Natural killer cell treated with Interleukin-12 subunit alpha and Interleukin-12 subunit beta and Interleukin-15 and Interleukin-18, amount 100 ng/mL, for 72 hours (primary cell): ENCODE data around the gene ANKZF1. TPM values are rescaled to one million over a fixed set of nuclear protein-coding genes. Genes with fewer than 3 reads are reported as not detected.

ENCODE experiments used
- ATAC-seq, 2 donors: fragments of 150-1000 bp; cut with Tn5 transposase in 1 of 2; sonication (Bioruptor Pico), chemical (Tn5 transposase) in 1 of 2; 2 replicates each; pipeline ENCODE4 v1.10.0; 2021
- DNase-seq: peaks from one replicate; pipeline ENCODE4 v3.0.0; 2022; ENCODE audit warnings: low spot score
- H3K27ac Mint-ChIP-seq, 2 donors: 1 replicate in 1 of 2; 2 replicates in 1 of 2; pipeline ENCODE4 v1.8.0; 2022; ENCODE audit warnings: mixed read lengths in 2 of 2, mild to moderate bottlenecking in 1 of 2, moderate library complexity in 1 of 2
- H3K27me3 Mint-ChIP-seq, 2 donors: 1 replicate in 1 of 2; 2 replicates in 1 of 2; pipeline ENCODE4 v1.8.0; 2022; ENCODE audit warnings: mixed read lengths in 2 of 2
- H3K36me3 Mint-ChIP-seq: one replicate; pipeline ENCODE4 v1.8.0; 2022; ENCODE audit warnings: mixed read lengths
- H3K4me1 Mint-ChIP-seq, 2 donors: 1 replicate in 1 of 2; 2 replicates in 1 of 2; pipeline ENCODE4 v1.8.0; 2022; ENCODE audit warnings: low read depth in 2 of 2, mixed read lengths in 2 of 2, mild to moderate bottlenecking in 1 of 2
- H3K4me3 Mint-ChIP-seq: one replicate; pipeline ENCODE4 v1.8.0; 2022; ENCODE audit warnings: mixed read lengths
- H3K9me3 Mint-ChIP-seq: 2 replicates; pipeline ENCODE4 v1.8.0; 2022; ENCODE audit warnings: mixed read lengths
- total RNA-seq, 2 donors: library from RNA; stranded (reverse); gene quantifications; one replicate each; pipeline ENCODE4 v1.2.3, GENCODE V29; 2022

The ANKZF1 gene
- total RNA-seq, 2 donors from 2014 or later, result 82.5 to 87.6 TPM

DNA sequence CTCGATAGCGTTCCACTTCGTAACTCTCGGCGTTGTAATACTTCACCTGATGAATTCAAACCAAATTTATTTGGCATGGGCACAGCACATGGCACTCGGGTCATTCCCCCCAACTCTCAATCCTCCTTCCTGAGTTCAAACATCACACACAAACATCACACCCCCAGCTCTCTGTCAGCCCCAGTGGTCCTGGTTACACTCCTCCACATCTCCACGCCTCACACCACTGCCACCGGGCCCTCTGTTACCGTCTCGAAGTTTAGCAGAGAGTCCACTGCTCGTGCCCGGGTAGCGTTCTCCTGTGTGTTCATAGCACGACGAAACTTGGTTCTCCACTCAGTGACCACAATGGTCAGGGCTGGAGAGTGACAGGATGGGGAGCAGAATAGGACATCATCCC lies 15.5 kb upstream of the ANKZF1 start:
- Mint-ChIP-seq H3K36me3 (no peaks in the 10 kb centered on the region), H3K9me3 (no peaks in the 10 kb centered on the region), H3K4me3 (no peak overlapping the region), H3K27me3 (no peaks in the 10 kb centered on the region), H3K4me1 (peaks cover 4 to 27% of the 10 kb centered on the region in 2 donors), H3K27ac (no peak overlapping the region)
- no peak for DNase-seq
- no peak for ATAC-seq

DNA sequence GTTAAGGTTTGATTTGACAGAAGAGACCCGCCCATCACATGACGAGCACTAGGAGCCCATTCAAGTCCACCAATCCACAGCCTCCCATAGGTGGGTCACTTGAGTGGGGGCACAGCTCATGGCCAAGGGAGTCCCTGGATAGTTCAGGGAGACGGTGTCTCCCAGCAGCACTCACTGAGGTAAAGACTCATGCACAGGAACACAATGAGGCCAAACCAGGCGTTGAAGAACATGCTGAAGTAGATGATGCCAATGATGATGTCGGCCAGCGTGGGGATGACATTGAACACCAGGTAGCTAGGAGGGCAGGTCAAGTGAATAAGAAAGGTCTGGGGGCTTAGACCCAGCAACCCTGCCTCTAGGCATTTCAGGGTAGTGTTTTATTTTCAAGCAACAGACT lies 14.8 kb upstream of the ANKZF1 start:
- ATAC-seq (no peak), DNase-seq (no peak)
- Mint-ChIP-seq H3K36me3 (no peaks in the 10 kb centered on the region), H3K9me3 (no peaks in the 10 kb centered on the region), H3K27me3 (no peaks in the 10 kb centered on the region), H3K4me3 (no peak overlapping the region), H3K4me1 (peaks cover 4 to 27% of the 10 kb centered on the region in 2 donors), H3K27ac (peak overlapping the region in 1 of 2 donors; percentile 32)

DNA sequence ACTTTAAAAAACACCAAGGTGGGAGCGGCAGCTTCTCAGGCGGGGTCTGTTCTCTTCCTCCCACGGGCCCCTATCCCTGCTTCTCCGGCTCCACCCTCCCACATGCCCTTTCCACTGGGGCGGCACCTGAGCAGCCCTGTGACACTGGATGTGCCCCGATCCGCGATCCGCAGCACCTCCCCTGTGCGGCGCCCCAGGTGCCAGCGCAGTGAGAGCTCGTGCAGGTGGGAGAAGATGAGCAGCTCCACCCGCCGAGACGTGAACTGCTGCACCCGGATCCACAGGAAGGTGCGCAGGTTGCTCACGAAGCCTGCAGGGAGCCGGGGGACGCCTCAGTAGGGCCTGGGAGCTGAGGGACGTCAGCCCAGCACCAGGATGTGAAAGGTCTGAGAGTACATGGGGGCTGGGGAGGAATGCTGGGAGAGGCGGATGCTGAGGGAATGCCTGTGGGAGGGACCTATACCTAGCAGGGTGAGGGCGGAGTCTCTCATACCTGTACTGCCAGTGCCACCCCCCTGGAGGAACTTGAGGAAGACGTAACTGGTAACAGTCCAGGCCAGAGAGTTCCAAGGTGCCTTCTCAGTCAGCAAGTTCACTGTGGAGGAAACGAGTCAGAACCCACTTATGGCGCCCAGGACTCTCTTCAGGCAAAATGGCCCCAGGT lies 13.6 kb upstream of the ANKZF1 start:
- H3K27ac Mint-ChIP-seq, result no peak overlapping the region
- DNase-seq, result no peak
- no peaks in the 10 kb centered on the region for H3K27me3 Mint-ChIP-seq
- H3K4me1 Mint-ChIP-seq, result peaks cover 4 to 26% of the 10 kb centered on the region in 2 donors
- no peak for ATAC-seq
- H3K9me3 Mint-ChIP-seq, result no peaks in the 10 kb centered on the region
- no peaks in the 10 kb centered on the region for H3K36me3 Mint-ChIP-seq
- H3K4me3 Mint-ChIP-seq, result no peak overlapping the region

DNA sequence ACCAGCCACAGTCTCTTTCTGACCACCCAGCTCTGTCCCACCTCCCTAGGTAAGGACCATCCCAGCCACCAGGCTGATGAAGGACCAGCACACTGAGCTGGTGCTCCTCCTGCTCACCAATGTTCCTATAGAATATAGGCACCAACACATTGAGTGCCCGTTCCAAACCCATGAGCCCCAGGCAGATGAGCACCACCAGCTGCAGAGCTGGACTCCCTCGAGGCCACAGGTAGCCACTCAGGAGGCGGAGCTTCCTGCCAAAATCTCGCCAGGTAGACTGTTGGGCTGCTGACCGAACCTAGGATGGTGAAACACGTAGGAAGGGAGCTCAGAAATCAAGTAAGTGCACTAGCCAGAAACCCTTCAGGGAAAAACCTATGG lies 13.1 kb upstream of the ANKZF1 start:
- H3K27me3 Mint-ChIP-seq, result no peaks in the 10 kb centered on the region
- no peak overlapping the region for H3K4me3 Mint-ChIP-seq
- no peaks in the 10 kb centered on the region for H3K9me3 Mint-ChIP-seq
- DNase-seq, result no peak
- no peak for ATAC-seq
- H3K4me1 Mint-ChIP-seq, result peaks cover 4 to 21% of the 10 kb centered on the region in 2 donors
- H3K27ac Mint-ChIP-seq, result no peak overlapping the region
- H3K36me3 Mint-ChIP-seq, result peaks cover 4% of the 10 kb centered on the region

DNA sequence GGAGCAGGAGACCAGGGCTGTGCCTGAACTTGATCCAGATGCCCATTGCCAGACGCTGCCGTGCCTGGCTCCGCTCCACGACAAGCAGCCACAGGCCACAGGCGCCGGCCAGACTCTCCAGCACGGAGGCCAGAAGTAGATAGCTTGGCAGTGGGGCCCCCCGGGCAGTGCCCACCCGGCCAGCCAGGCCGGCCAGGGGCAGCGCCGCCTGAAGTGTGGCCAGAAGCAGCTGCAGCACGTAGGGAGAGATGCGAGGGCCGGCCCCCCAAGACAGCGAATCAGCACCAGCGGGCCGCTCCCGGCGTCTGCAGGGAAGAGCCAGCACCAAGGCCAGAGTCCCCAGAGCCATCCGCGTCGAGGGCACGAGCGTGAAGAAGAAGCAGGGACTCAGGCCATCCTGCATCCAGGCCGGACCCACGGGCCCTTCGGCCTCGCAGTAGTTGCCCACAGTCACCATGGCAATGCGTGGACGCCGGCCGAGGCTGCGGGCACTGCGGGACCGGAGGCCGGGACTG lies 11.3 kb upstream of the ANKZF1 start:
- Mint-ChIP-seq H3K27me3 (no peaks in the 10 kb centered on the region), H3K4me1 (peaks cover 4 to 22% of the 10 kb centered on the region in 2 donors), H3K27ac (peak overlapping the region; percentile 57 to 85), H3K4me3 (peak overlapping the region; percentile 83), H3K9me3 (no peaks in the 10 kb centered on the region), H3K36me3 (peaks cover 6% of the 10 kb centered on the region)
- DNase-seq, result no peak
- peak; percentile 56 to 65 for ATAC-seq

DNA sequence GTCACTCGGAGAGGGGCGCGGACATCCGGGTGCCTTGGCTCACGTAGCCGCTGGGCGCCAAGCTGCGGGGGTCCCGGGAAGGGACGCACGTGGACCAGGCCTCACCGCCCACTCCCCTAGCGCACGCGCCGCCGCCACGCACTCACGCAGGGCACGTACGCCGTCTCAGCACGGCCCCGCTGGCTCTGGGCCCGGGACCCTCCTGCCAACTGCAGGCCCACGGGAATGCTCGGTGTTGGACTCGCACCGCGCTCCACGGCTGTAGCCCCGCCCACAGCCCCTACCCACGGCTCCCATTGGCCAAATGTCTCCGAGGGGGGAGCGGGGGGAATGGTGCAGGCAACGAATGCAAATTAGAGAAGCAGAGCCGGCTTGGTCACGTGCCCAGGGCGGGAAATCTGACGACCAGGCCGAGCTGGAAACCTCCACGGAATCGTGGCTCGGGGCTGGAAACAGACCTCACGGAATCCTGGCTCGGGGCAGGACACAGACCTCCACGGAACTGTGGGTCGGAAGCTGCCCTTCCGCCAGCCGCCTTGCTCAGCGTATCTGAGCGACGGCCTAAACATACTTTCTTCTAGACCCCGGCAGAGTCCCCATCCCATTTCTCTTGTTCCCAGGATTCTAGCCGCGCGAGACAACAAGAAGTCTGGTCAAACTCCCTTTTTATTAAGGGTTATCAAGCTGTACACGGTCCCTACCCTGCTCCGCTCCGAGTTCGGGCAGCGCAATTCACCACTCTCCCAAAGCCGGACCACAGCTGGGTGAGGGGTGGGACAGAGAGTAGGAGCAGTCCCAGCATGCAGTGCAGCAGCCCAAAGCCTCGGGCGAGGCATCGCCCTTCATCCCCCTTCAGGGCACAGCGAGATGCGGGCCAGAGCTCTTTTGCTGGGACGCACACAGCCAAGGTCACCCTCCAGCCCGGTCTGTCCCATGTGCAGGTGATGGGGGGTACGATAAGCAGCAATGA lies 10.6 kb upstream of the ANKZF1 start, which contains the start of gene ABCB6:
Gene ABCB6 (minus strand): TSS at position 227 of the 970 bp plus-strand sequence. CDS start 285 bp downstream, outside the sequence.
- DNase-seq (peak; percentile 90), ATAC-seq (peak; percentile 81 to 93)
- H3K36me3 Mint-ChIP-seq, result peaks cover 6% of the 10 kb centered on the region
- peaks cover 4 to 25% of the 10 kb centered on the region in 2 donors for H3K4me1 Mint-ChIP-seq
- H3K9me3 Mint-ChIP-seq, result no peaks in the 10 kb centered on the region
- H3K4me3 Mint-ChIP-seq, result peak within 1 kb of the TSS; percentile 83
- H3K27ac Mint-ChIP-seq, result peak within 1 kb of the TSS; percentile 57 to 85
- no peaks in the 10 kb centered on the region for H3K27me3 Mint-ChIP-seq

DNA sequence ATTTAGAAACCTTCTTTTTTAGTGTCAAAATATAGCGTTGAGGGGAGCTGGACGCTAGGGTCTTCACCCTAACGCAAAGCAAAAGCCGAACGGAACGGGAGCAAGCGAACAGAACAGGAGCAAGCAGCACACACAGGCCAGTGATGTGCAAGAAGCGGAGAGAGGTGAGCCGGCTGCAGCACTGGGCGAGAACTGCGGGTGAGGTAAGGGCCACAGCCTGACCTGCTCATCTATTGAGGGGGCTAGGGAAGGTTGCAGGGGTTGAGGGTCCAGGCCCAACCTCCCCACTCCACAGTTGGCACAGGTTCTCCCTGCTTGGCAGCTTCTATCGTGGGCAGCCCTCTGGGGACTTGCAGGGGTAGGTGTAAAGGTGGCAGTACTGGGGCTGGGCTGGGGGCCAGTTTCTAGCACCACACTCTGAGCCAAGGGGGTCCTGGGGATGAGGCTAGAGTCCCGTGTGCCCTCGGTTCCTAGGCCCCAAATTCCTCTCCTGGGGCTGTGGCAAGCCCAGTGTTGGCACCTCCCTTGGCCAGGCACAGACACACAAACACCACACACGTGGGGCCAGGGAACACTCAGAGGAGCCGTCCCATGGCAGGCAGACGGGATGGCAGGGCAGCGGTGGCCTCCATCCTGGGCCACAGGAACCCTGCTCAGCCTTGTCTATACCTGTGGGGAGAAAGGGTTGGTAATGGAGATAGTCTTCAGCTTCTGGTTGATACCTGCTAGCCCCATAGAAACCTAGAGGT lies 9.6 kb upstream of the ANKZF1 start:
- Mint-ChIP-seq H3K4me1 (peaks cover 8 to 25% of the 10 kb centered on the region in 2 donors), H3K36me3 (peaks cover 6% of the 10 kb centered on the region), H3K27me3 (no peaks in the 10 kb centered on the region), H3K27ac (no peak overlapping the region), H3K4me3 (no peak overlapping the region), H3K9me3 (no peaks in the 10 kb centered on the region)
- ATAC-seq (no peak), DNase-seq (no peak)

DNA sequence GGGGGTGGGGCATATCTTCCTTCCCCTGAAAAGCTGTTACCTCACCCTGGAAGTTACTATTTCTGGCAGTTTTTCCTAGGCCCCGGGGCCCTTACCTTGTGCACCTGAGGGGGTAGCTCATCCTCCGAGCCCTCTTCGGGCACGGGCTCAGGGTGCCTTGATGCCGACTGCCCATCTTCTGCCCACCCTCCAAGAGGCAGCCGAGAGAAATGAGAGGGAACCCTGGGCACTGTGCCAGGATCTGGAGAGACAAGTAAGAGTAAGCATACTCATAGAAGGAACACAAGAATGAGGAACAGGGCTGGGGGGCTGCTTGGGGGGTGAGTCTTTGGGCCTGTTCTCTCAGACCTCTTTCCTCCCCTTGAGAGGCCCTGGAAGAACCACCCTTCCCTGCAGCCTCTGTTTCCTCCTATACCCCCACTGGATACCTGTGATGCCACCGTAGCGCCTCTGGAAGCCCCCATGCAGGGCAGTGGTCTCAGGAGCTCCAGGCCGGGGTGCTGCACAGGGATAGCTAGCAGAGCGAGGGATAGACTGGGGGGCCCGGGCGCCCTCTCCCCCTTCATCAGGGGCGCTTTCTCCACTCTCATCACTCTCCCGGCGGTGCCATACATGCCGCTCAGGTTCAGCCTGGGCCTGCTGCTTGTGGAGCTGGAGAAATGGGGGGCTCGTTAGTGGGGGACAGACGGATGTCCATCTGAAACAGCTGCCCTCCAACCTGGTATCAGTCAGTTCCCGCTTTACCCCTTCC lies 8.8 kb upstream of the ANKZF1 start:
- no peak for ATAC-seq
- H3K27me3 Mint-ChIP-seq, result no peaks in the 10 kb centered on the region
- peaks cover 6% of the 10 kb centered on the region for H3K36me3 Mint-ChIP-seq
- H3K27ac Mint-ChIP-seq, result no peak overlapping the region
- no peaks in the 10 kb centered on the region for H3K9me3 Mint-ChIP-seq
- peaks cover 9 to 30% of the 10 kb centered on the region in 2 donors for H3K4me1 Mint-ChIP-seq
- DNase-seq, result no peak
- no peak overlapping the region for H3K4me3 Mint-ChIP-seq

DNA sequence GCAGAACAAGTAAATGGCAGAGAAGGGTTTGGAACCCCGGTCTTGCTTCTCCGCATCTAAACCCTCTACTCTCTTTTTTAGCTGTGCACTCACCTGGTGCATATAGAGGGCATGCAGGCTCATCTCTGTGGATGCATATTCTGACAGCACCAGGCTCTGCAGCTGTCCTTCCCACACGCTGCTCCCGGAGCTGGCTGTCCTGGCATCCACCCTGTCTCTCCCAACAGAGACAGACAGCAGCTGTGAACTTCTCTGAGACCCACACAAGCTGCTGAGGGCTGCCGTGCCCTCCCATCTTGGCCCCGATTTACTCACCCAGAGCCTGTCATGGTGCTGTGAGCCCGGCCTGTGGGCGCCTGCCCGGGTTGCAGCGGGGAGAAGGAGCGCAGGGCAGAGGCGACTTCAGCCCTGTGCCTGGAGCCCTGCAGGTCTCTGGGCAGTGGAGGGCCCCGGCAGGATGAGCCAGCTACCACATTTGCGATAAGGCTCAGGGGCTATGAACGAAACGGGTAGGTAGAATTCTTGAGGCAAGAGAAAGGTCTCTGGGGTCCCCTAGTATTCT lies 7.6 kb upstream of the ANKZF1 start:
- Mint-ChIP-seq H3K9me3 (no peaks in the 10 kb centered on the region), H3K4me1 (peaks cover 16 to 31% of the 10 kb centered on the region in 2 donors), H3K27me3 (no peaks in the 10 kb centered on the region), H3K36me3 (peaks cover 12% of the 10 kb centered on the region), H3K27ac (no peak overlapping the region), H3K4me3 (no peak overlapping the region)
- ATAC-seq (no peak), DNase-seq (no peak)

DNA sequence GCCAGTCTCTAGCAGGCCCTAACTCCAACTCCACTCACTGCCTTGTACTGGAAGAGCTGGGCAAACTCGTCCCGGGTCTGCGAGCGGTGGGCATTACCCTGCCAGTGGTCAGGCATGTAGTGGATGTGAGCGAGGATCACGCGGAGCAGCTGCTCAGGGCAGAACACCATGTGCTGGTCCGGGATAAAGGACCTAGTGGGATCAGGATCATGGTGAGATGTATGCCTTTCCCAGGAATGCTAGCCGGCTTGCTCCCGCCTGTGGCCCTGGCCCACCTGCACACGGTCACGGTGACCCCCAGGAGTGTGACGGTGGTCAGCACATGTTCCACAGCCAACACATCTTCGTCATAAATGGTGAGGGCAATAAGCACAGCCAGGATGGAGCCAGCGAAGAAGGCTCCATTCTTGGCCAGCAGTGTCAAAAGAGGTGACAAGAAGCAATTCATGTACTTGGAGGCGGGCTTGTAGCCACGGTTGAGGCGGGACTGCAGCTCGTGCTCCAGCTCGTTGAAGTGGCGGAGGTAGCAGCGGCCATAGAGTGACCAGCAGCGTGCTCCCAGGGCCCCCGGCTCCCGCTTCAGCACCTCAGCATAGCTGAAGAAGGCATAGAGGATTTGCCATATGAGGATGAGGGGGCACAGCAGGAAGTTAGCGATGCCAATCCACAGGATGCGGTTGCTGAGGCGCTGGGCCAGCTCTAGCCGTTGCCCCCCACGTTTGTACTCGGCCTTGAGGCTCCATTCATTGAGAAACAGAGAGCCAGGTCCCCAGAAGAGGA lies 5.6 kb upstream of the ANKZF1 start:
- DNase-seq (no peak), ATAC-seq (no peak)
- Mint-ChIP-seq H3K4me3 (no peak overlapping the region), H3K36me3 (peaks cover 12% of the 10 kb centered on the region), H3K27ac (no peak overlapping the region), H3K4me1 (peaks cover 17 to 27% of the 10 kb centered on the region in 2 donors), H3K9me3 (no peaks in the 10 kb centered on the region), H3K27me3 (no peaks in the 10 kb centered on the region)

DNA sequence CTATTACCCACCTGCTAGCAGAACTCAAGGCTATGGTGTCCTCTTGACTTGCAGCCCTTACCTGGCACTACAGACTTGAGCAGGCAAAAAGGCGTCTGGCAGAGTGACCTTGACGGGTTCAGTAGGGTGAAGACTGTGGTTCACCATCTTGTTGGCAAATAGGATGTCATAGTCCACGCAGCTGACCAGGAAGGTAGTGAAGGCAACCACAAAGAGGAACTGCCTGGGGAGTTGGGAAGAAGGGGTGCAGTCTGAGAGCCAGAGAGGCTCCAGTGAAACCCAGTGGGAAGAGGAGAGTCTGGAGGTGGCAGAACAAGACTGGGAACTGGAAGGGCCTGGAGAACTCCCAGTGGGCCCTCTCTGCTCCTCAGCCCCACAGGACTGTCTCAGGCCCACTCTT lies 4.3 kb upstream of the ANKZF1 start:
- no peak overlapping the region for H3K27ac Mint-ChIP-seq
- no peaks in the 10 kb centered on the region for H3K9me3 Mint-ChIP-seq
- H3K36me3 Mint-ChIP-seq, result peaks cover 12% of the 10 kb centered on the region

More for the DNA sequence above, 4.3 kb upstream of the ANKZF1 start:
- DNase-seq (no peak), ATAC-seq (no peak)
- Mint-ChIP-seq H3K4me1 (peaks cover 24 to 25% of the 10 kb centered on the region in 2 donors), H3K27me3 (no peaks in the 10 kb centered on the region), H3K4me3 (no peak overlapping the region)
